ENCODE measurements around the gene LHX4.

The LHX4 gene

DNA sequence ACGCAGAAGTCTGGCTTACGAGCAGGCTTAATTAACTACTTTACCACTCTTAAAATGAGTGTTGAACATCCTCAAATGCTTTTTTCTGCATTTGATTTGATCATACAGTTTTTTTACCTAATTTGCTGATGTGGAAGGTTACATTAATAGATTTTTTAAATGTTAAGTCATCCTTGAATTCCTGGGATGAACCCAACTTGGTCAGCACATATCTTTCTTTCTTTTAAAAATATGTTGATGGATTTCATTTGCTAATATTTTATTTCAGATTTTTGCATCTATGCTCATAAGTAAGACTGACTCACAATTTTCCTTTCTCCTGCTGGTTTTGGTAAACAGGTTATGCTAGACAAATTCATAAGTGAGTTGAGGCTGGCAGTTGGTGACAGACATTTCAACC lies 82.9 kb downstream of the LHX4 start:
- Histone ChIP-seq H3K4me1 (ENCODE audit: control insufficient read depth in 5 of 5, insufficient read depth in 5 of 5, low read length in 5 of 5) (no peaks in the 10 kb centered on the region), H3K4me3 (ENCODE audit: low read depth in 1 of 5, low read length in 5 of 5) (no peak overlapping the region), H3K27ac (ENCODE audit: low read depth, low read length) (no peak overlapping the region), H3K27me3 (ENCODE audit: control insufficient read depth in 5 of 5, insufficient read depth in 4 of 5, low read length in 5 of 5) (no peaks in the 10 kb centered on the region), H3K9ac (ENCODE audit: low read length in 5 of 5) (no peak overlapping the region), H3K9me3 (ENCODE audit: control insufficient read depth in 5 of 5, low read length in 5 of 5) (no peaks in the 10 kb centered on the region), H3K36me3 (ENCODE audit: control insufficient read depth in 5 of 5, insufficient read depth in 5 of 5, low read length in 5 of 5) (peaks cover 0 to 10% (median 3%) of the 10 kb centered on the region in 5 donors)

DNA sequence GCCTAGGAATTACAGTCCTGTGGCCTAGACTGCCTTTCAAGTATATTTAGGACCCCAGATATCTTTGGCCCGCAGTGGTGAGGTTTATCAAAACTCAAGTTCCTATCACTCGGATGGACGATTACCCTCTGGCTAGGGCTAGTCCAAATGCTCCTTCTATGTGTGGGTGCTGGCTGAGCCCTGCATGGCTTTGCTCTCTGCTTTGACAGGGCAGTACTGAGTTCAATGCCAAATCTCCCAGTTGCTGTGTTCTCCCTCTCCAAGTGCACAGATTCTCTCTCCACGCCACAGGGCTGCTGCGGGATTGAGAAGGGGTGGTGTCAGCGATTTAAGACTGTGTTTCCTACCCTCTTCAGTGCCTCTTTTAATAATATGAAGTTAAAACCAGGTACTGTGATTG lies 97.0 kb downstream of the LHX4 start:
- no peak overlapping the region for H3K4me3 ChIP-seq (ENCODE audit: low read depth in 1 of 5, low read length in 5 of 5)
- no peak overlapping the region for H3K9ac ChIP-seq (ENCODE audit: low read length in 5 of 5)
- no peaks in the 10 kb centered on the region for H3K9me3 ChIP-seq (ENCODE audit: control insufficient read depth in 5 of 5, low read length in 5 of 5)
- no peaks in the 10 kb centered on the region for H3K4me1 ChIP-seq (ENCODE audit: control insufficient read depth in 5 of 5, insufficient read depth in 5 of 5, low read length in 5 of 5)
- no peaks in the 10 kb centered on the region for H3K36me3 ChIP-seq (ENCODE audit: control insufficient read depth in 5 of 5, insufficient read depth in 5 of 5, low read length in 5 of 5)
- no peak overlapping the region for H3K27ac ChIP-seq (ENCODE audit: low read depth, low read length)
- no peaks in the 10 kb centered on the region for H3K27me3 ChIP-seq (ENCODE audit: control insufficient read depth in 5 of 5, insufficient read depth in 4 of 5, low read length in 5 of 5)
